ENCODE measurements around the gene CELSR3.

DNA sequence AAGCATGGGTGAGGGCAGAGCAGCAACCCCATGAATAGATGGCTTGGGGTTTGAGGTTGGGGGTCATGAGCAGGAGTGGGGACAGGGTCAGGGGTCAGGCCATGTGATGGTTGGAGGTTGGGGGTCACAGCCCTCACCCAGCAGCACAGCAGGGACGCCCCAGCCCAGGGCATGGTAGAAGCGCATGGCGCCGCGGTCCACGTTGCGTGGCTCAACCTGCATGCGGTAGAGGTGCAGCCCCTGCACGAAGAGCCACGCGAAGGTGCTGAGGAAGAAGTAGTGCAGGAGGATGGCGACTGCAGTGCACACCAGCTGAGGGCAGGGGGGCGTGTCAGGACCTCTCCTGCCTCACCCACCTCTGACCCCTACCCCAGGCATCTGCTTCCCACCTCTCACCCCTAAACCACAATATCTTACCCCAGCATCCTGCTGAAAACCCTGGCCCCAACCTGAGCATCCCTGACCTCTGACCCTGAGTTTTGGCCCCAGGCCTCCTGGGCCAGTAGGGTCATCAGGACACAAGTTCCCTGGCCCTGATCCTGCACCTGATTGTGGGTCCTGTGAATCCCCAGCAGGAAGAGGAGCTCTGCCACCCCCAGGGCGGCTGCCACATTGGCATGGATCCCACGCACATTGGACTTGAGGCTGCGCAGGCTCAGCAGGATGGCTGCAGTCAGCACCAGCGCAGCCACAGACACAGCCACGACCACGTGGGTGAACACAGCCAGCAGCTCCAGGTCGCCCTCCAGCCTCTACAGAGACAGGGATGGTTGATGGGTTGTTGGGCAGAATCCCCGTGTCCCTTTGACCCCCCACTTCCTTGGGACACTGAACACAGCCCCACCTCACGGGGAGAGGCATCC is 17.6 kb downstream of the CELSR3 start:
- TF ChIP-seq, protein P1, sequence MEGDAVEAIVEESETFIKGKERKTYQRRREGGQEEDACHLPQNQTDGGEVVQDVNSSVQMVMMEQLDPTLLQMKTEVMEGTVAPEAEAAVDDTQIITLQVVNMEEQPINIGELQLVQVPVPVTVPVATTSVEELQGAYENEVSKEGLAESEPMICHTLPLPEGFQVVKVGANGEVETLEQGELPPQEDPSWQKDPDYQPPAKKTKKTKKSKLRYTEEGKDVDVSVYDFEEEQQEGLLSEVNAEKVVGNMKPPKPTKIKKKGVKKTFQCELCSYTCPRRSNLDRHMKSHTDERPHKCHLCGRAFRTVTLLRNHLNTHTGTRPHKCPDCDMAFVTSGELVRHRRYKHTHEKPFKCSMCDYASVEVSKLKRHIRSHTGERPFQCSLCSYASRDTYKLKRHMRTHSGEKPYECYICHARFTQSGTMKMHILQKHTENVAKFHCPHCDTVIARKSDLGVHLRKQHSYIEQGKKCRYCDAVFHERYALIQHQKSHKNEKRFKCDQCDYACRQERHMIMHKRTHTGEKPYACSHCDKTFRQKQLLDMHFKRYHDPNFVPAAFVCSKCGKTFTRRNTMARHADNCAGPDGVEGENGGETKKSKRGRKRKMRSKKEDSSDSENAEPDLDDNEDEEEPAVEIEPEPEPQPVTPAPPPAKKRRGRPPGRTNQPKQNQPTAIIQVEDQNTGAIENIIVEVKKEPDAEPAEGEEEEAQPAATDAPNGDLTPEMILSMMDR (IDR thresholded peaks at IDR 0.05): no peak
- no peak for TF ChIP-seq POLR2A (IDR thresholded peaks at IDR 0.05)
- no peak for TF ChIP-seq POLR2AphosphoS5 (IDR thresholded peaks at IDR 0.05)
